Body of pancreas (tissue), 4 donors: ENCODE results near the gene KATNAL1. TPM values are rescaled to one million over a fixed set of nuclear protein-coding genes. Genes with fewer than 3 reads are reported as not detected.

Source experiments
- ATAC-seq: fragments of 150-250 bp; one replicate; pipeline ENCODE4 v1.9.1; 2016
- DNase-seq, 4 donors: peaks; one replicate each; pipeline ENCODE4 v3.0.0-alpha.2; 2019
- H3K27ac ChIP-seq, 4 donors: fragments of 200-600 bp; sonication (generic); 1 replicate in 3 of 4; 2 replicates in 1 of 4; pipeline versions ENCODE4 v1.5.1 to v1.6.1; 2016 to 2019; ENCODE audit warnings: mild to moderate bottlenecking in 1 of 4, mixed read lengths in 1 of 4, moderate library complexity in 1 of 4
- H3K27me3 ChIP-seq, 2 donors: fragments of 200-600 bp; sonication (generic); one replicate each; pipeline ENCODE4 v1.6.0; 2016; ENCODE audit warnings: mild to moderate bottlenecking in 1 of 2
- H3K36me3 ChIP-seq, 2 donors: fragments of 200-600 bp; sonication (generic); replicated peaks in 1 of 2; 2 replicates each; pipeline ENCODE4 v1.5.1; 2016; ENCODE audit warnings: low read depth in 2 of 2; ENCODE audit not compliant: insufficient read depth in 1 of 2
- H3K4me1 ChIP-seq: fragments of 200-600 bp; sonication (generic); one replicate; pipeline ENCODE4 v1.6.0; 2016
- H3K4me3 ChIP-seq, 2 donors: fragments of 200-600 bp; sonication (generic); 1 replicate in 1 of 2; 2 replicates in 1 of 2; pipeline ENCODE4 v1.5.1; 2016 to 2019
- H3K9me3 ChIP-seq, 3 donors: fragments of 200-600 bp; sonication (generic); 1 replicate in 2 of 3; 2 replicates in 1 of 3; pipeline ENCODE4 v1.5.1; 2016
- POLR2A ChIP-seq, 3 donors: fragments of 450-650 bp; IDR thresholded peaks; one replicate each; pipeline ENCODE4 v1.6.1; 2016; ENCODE audit warnings: antibody characterized with exemption in 3 of 3, mild to moderate bottlenecking in 2 of 3
- WGBS, 2 donors: methylation state at CpG; one replicate each; pipeline ENCODE4 v1.1.5; 2017; 5-methylcytosine and 5-hydroxymethylcytosine counted together
- intact Hi-C: fragments of 100-400 bp; cut with DNase I; formaldehyde crosslinking; loops from one replicate; pipeline ENCODE4 v1.15.1; 2023
- total RNA-seq, 2 donors: library from RNA; depleted of rRNA; stranded (reverse); fragments of >200 nt; gene quantifications; one replicate each; pipeline ENCODE4 v1.1.0, GENCODE V29; 2016
- TF ChIP-seq, protein P1 (sequence below), 7 experiments: fragments of 450-650 bp in 4 of 7; fragments of 200-600 bp in 3 of 7; sonication (generic) in 3 of 7; IDR thresholded peaks; one replicate each; pipeline ENCODE4 v1.5.1; 2016 to 2019; ENCODE audit warnings: antibody characterized with exemption in 7 of 7

Gene KATNAL1
- total RNA-seq, 2 donors from 2014 or later = 6.5 to 6.6 TPM

DNA sequence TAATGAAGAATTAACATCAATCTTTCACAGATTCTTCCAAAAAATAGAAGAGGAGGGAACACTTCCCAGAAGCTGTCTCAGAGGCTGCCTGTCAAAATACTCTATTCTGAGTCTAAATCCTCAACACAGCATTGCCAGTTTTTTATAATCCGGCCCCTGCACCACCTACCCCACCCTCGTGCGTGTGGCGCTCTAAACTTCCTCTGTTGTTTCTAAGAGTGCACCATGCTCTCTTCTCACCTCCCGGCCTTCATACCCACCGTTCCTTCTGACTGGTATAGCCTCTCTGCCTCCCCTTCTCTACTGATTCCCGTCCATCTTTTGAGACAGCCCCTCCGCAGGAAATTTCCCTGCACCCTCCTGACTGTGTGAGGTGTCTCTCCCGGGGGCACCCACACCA lies 136.8 kb downstream of the KATNAL1 start:
- intact Hi-C loops = no loop called here
- 63 to 77% methylated on average over 9 of the region's 9 CpGs for WGBS, 2 donors
- no peak for DNase-seq

GRCh38 chr13:30169442-30169841 lies 137.9 kb downstream of the KATNAL1 start:
- H3K27ac ChIP-seq = no peak overlapping the region
- H3K9me3 ChIP-seq = no peaks in the 10 kb centered on the region
- H3K4me3 ChIP-seq = no peak overlapping the region
- no peaks in the 10 kb centered on the region for H3K4me1 ChIP-seq
- 27 to 40% methylated on average over 2 of the region's 2 CpGs for WGBS, 2 donors
- ATAC-seq (no peak), DNase-seq (no peak)
- intact Hi-C loops = no loop called here
- no peaks in the 10 kb centered on the region for H3K36me3 ChIP-seq
- TF ChIP-seq, protein P1, sequence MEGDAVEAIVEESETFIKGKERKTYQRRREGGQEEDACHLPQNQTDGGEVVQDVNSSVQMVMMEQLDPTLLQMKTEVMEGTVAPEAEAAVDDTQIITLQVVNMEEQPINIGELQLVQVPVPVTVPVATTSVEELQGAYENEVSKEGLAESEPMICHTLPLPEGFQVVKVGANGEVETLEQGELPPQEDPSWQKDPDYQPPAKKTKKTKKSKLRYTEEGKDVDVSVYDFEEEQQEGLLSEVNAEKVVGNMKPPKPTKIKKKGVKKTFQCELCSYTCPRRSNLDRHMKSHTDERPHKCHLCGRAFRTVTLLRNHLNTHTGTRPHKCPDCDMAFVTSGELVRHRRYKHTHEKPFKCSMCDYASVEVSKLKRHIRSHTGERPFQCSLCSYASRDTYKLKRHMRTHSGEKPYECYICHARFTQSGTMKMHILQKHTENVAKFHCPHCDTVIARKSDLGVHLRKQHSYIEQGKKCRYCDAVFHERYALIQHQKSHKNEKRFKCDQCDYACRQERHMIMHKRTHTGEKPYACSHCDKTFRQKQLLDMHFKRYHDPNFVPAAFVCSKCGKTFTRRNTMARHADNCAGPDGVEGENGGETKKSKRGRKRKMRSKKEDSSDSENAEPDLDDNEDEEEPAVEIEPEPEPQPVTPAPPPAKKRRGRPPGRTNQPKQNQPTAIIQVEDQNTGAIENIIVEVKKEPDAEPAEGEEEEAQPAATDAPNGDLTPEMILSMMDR (IDR thresholded peaks at IDR 0.05) = no peak
- TF ChIP-seq POLR2A (IDR thresholded peaks at IDR 0.05) = no peak
- H3K27me3 ChIP-seq = no peaks in the 10 kb centered on the region

More for the DNA sequence above, 136.8 kb downstream of the KATNAL1 start:
- no peak for TF ChIP-seq POLR2A (IDR thresholded peaks at IDR 0.05)
- Histone ChIP-seq H3K9me3 (no peaks in the 10 kb centered on the region), H3K4me3 (no peak overlapping the region), H3K27ac (no peak overlapping the region), H3K4me1 (no peaks in the 10 kb centered on the region), H3K36me3 (no peaks in the 10 kb centered on the region), H3K27me3 (no peaks in the 10 kb centered on the region)
- no peak for ATAC-seq

DNA sequence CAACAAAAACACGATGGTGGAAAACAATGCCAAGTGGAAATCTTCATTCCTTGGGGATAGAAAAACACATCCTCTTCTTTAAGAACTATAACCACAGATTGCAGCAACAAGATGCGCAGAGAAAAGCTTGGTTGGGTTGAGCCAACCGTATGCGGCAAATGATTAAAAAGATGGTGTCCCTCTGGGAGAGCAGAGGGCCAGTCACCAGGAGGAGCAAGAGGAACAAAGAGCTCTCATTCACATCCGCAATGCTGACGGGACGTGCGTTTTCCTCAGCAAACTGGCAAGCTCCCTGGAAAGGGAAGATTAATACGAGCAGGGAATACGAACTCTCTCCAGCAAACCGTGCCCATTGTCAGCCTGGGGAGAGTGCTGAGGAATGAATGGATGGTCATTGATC lies 141.6 kb downstream of the KATNAL1 start:
- WGBS, 2 donors = 37 to 42% methylated on average over 11 of the region's 11 CpGs
- Histone ChIP-seq H3K27ac (no peak overlapping the region), H3K27me3 (no peaks in the 10 kb centered on the region), H3K36me3 (no peaks in the 10 kb centered on the region), H3K9me3 (no peaks in the 10 kb centered on the region), H3K4me1 (no peaks in the 10 kb centered on the region), H3K4me3 (no peak overlapping the region)
- DNase-seq (no peak), ATAC-seq (no peak)
- no peak for TF ChIP-seq POLR2A (IDR thresholded peaks at IDR 0.05)
- TF ChIP-seq, protein P1 (IDR thresholded peaks at IDR 0.05) = no peak
- intact Hi-C loops = no loop called here

DNA sequence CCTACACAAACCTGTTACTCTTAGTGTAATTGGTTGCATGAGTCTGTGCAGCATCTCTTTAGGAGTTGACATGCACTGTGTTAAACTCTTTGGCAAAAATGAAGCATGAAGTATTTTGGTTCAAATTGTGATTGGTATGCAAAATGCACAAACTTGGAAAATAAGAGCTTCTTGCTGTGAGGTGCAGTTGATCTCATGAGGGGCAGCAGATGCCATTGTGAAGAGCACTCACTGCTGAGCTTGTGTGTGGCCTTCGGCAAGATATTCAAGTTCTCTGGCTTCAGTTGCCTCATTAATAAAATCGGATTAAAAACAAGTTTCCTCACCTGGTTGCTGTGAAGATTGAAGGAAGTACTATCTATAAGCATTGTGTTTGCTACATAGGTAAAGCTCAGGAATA lies 142.3 kb downstream of the KATNAL1 start:
- 59 to 72% methylated on average over 2 of the region's 2 CpGs for WGBS, 2 donors
- no peaks in the 10 kb centered on the region for H3K27me3 ChIP-seq
- ATAC-seq (no peak), DNase-seq (no peak)
- no peaks in the 10 kb centered on the region for H3K4me1 ChIP-seq
- H3K27ac ChIP-seq = no peak overlapping the region
- intact Hi-C loops = no loop called here
- no peaks in the 10 kb centered on the region for H3K36me3 ChIP-seq
- no peaks in the 10 kb centered on the region for H3K9me3 ChIP-seq
- H3K4me3 ChIP-seq = no peak overlapping the region
- TF ChIP-seq, protein P1 (IDR thresholded peaks at IDR 0.05) = no peak
- TF ChIP-seq POLR2A (IDR thresholded peaks at IDR 0.05) = no peak

GRCh38 chr13:30164146-30164545 lies 143.2 kb downstream of the KATNAL1 start:
- Histone ChIP-seq H3K4me3 (no peak overlapping the region), H3K4me1 (no peaks in the 10 kb centered on the region), H3K9me3 (no peaks in the 10 kb centered on the region), H3K27me3 (no peaks in the 10 kb centered on the region), H3K36me3 (no peaks in the 10 kb centered on the region), H3K27ac (no peak overlapping the region)
- 37 to 41% methylated on average over 9 of the region's 9 CpGs for WGBS, 2 donors
- TF ChIP-seq POLR2A (IDR thresholded peaks at IDR 0.05) = no peak
- TF ChIP-seq, protein P1 (IDR thresholded peaks at IDR 0.05) = no peak
- intact Hi-C loops = no loop called here
- ATAC-seq (no peak), DNase-seq (no peak)
